CD4-positive, alpha-beta T cell treated with Interleukin-10 for 1 hour (primary cell): ENCODE results near the gene HES6.

ENCODE experiments used
- DNase-seq: peaks from one replicate; pipeline ENCODE4 v3.0.0-alpha.2; 2020

HES6 gene

GRCh38 chr2:238231251-238231793 lies 8.5 kb downstream of the HES6 start:
- DNase-seq, result peak; percentile 85

GRCh38 chr2:238230699-238231098 lies 9.1 kb downstream of the HES6 start:
- DNase-seq, result no peak

GRCh38 chr2:238228700-238229099 lies 11.1 kb downstream of the HES6 start:
- DNase-seq, result no peak

- no peak for DNase-seq
These were observed 12.2 kb downstream of the HES6 start for GRCh38 chr2:238227587-238228032.

GRCh38 chr2:238226698-238227586 lies 12.9 kb downstream of the HES6 start:
- no peak for DNase-seq

- DNase-seq, result no peak
These were observed 13.7 kb downstream of the HES6 start for GRCh38 chr2:238225911-238226697.

- no peak for DNase-seq
These were observed 14.7 kb downstream of the HES6 start for GRCh38 chr2:238225121-238225520.

GRCh38 chr2:238224356-238225035 lies 15.3 kb downstream of the HES6 start:
- no peak for DNase-seq

GRCh38 chr2:238220892-238221521 lies 18.8 kb downstream of the HES6 start:
- no peak for DNase-seq

GRCh38 chr2:238220274-238220891 lies 19.5 kb downstream of the HES6 start:
- DNase-seq, result no peak

- DNase-seq, result no peak
These were observed 23.1 kb downstream of the HES6 start for GRCh38 chr2:238216651-238217184.

GRCh38 chr2:238207006-238207405 lies 32.8 kb downstream of the HES6 start:
- no peak for DNase-seq

- no peak for DNase-seq
These were observed 35.7 kb downstream of the HES6 start for GRCh38 chr2:238203973-238204683.

GRCh38 chr2:238203094-238203972 lies 36.5 kb downstream of the HES6 start, which contains the start of gene ILKAP:
TSS of gene ILKAP (minus strand) at chr2:238203695. CDS start at chr2:238203553, 142 bp downstream.
- DNase-seq, result peak; percentile 92

- DNase-seq, result peak; percentile 32
These were observed 37.3 kb downstream of the HES6 start for GRCh38 chr2:238202326-238203093.

GRCh38 chr2:238190445-238190844 lies 49.4 kb downstream of the HES6 start:
- DNase-seq, result no peak
